ENCODE data around the gene SYTL3. TPM values are rescaled to one million over a fixed set of nuclear protein-coding genes. Genes with fewer than 3 reads are reported as not detected.

Gene SYTL3
- total and polyA plus RNA-seq, 9 of the 15 experiments (the other 6 are each of a cell fraction or from before 2014, with no cell fraction given): 0.04 to 0.46 (median 0.17) TPM; not detected in 1

- TF ChIP-seq BRD9 (IDR thresholded peaks at IDR 0.05; ENCODE audit: low read depth, partially characterized antibody): no peak
- no peak for TF ChIP-seq C11orf30 (IDR thresholded peaks at IDR 0.05; ENCODE audit: low read depth)
- no peak for TF ChIP-seq DMBX1 (CRISPR knock-in tag; IDR thresholded peaks at IDR 0.05; ENCODE audit: borderline replicate concordance)
- TF ChIP-seq NR3C1 (CRISPR knock-in tag; IDR thresholded peaks at IDR 0.05): no peak
- TF ChIP-seq TAF9B (IDR thresholded peaks at IDR 0.05; ENCODE audit: partially characterized antibody): no peak
- peak; percentile 79 for TF ChIP-seq RAD51 (IDR thresholded peaks at IDR 0.05; ENCODE audit: borderline replicate concordance, low read depth)
- TF ChIP-seq NR4A1 (CRISPR knock-in tag; IDR thresholded peaks at IDR 0.05): no peak
- TF ChIP-seq NR4A1 (tag; IDR thresholded peaks at IDR 0.05): no peak
- TF ChIP-seq CHD4 (IDR thresholded peaks at IDR 0.05; ENCODE audit: insufficient read depth, insufficient replicate concordance, low read depth, low read length, poor library complexity, severe bottlenecking): no peak
- TF ChIP-seq ZNF175 (CRISPR knock-in tag; IDR thresholded peaks at IDR 0.05; ENCODE audit: low read depth): no peak
- TF ChIP-seq ZNF57 (CRISPR knock-in tag; IDR thresholded peaks at IDR 0.05): no peak
- TF ChIP-seq NCOA4 (IDR thresholded peaks at IDR 0.05; ENCODE audit: partially characterized antibody): no peak
- no peak for TF ChIP-seq SMARCE1 (IDR thresholded peaks at IDR 0.05)
- no peak for TF ChIP-seq ZNF174 (CRISPR knock-in tag; IDR thresholded peaks at IDR 0.05)
- no peak for TF ChIP-seq ELF1 (tag; IDR thresholded peaks at IDR 0.05)
- TF ChIP-seq RUNX1 (IDR thresholded peaks at IDR 0.05; ENCODE audit: low read depth): no peak
- no peak for TF ChIP-seq ZNF23 (CRISPR knock-in tag; IDR thresholded peaks at IDR 0.05)
- no peak for TF ChIP-seq ZNF740 (CRISPR knock-in tag; IDR thresholded peaks at IDR 0.05)
- peak in 1 of 2 experiments; percentile 62; a peak in 2 of 4 replicates for TF ChIP-seq ZNF740 (tag; IDR thresholded peaks at IDR 0.05)
- no peak for TF ChIP-seq FOXK1 (CRISPR knock-in tag; IDR thresholded peaks at IDR 0.05; ENCODE audit: borderline replicate concordance)
- no peak for TF ChIP-seq EZH2 (IDR thresholded peaks at IDR 0.05; ENCODE audit: borderline replicate concordance, low read depth, low read length)
- peak; percentile 39; the same call in 1 of the 2 replicates for TF ChIP-seq PKNOX1 (IDR thresholded peaks at IDR 0.05)
- no peak for TF ChIP-seq SIX5 (IDR thresholded peaks at IDR 0.05; ENCODE audit: borderline replicate concordance in 1 of 2, insufficient read depth in 1 of 2, low read depth in 1 of 2, low read length in 2 of 2)
- TF ChIP-seq POLR2AphosphoS2 (IDR thresholded peaks at IDR 0.05; ENCODE audit: low read length): no peak
- TF ChIP-seq SUPT5H (IDR thresholded peaks at IDR 0.05): no peak
- no peak for TF ChIP-seq HNRNPLL (IDR thresholded peaks at IDR 0.05; ENCODE audit: low read depth, low read length, poor library complexity, severe bottlenecking)
Observed at GRCh38 chr6:158715330-158716311, 65.8 kb downstream of the SYTL3 start (continued).

Data from K562 (cell line).